Lower leg skin (tissue), 3 donors: Measurements from ENCODE around the gene FMNL3.

Experiments used
- CTCF ChIP-seq, 3 donors: fragments of 450-650 bp; IDR thresholded peaks; one replicate each; pipeline ENCODE4 v1.5.1; 2016; ENCODE audit warnings: antibody characterized with exemption in 3 of 3, mild to moderate bottlenecking in 3 of 3, moderate library complexity in 2 of 3
- POLR2A ChIP-seq, 2 donors: fragments of 450-650 bp; IDR thresholded peaks; one replicate each; pipeline ENCODE4 v1.6.1; 2016 to 2017; ENCODE audit warnings: antibody characterized with exemption in 2 of 2, mild to moderate bottlenecking in 1 of 2, moderate library complexity in 1 of 2

- TF ChIP-seq POLR2A (IDR thresholded peaks at IDR 0.05) (no peak), CTCF (IDR thresholded peaks at IDR 0.05) (no peak)
Measured at GRCh38 chr12:49619286-49619685, 87.9 kb downstream of the FMNL3 start.
